Measurements from ENCODE around the gene GLIS1. TPM values are rescaled to one million over a fixed set of nuclear protein-coding genes. Genes with fewer than 3 reads are reported as not detected.

The GLIS1 gene
- total RNA-seq, 1 donor from 2014 or later = not detected

- no peak overlapping the region for H3K27ac Mint-ChIP-seq
- DNase-seq = no peak
- CTCF ChIA-PET = no interaction called here
- no peaks in the 10 kb centered on the region for H3K4me1 Mint-ChIP-seq
- H3K4me3 Mint-ChIP-seq = no peak overlapping the region
- no peaks in the 10 kb centered on the region for H3K36me3 Mint-ChIP-seq (ENCODE audit: low read depth)
- no peak for TF ChIP-seq CTCF (IDR thresholded peaks at IDR 0.05)
- no peak for ATAC-seq (ENCODE audit: low read depth)
- peaks cover 3% of the 10 kb centered on the region for H3K9me3 Mint-ChIP-seq
- POLR2A ChIA-PET = no interaction called here
- peaks cover 14% of the 10 kb centered on the region for H3K27me3 Mint-ChIP-seq
- intact Hi-C loops (cut with micrococcal nuclease) = no loop called here
These were observed 36.6 kb downstream of the GLIS1 start for GRCh38 chr1:53702341-53702740.

- H3K27ac Mint-ChIP-seq = no peak overlapping the region
- no peaks in the 10 kb centered on the region for H3K4me1 Mint-ChIP-seq
- TF ChIP-seq CTCF (IDR thresholded peaks at IDR 0.05) = no peak
- DNase-seq = no peak
- ATAC-seq (ENCODE audit: low read depth) = no peak
- peaks cover 14% of the 10 kb centered on the region for H3K27me3 Mint-ChIP-seq
- intact Hi-C loops (cut with micrococcal nuclease) = no loop called here
- CTCF ChIA-PET = no interaction called here
- H3K36me3 Mint-ChIP-seq (ENCODE audit: low read depth) = no peaks in the 10 kb centered on the region
- no peak overlapping the region for H3K4me3 Mint-ChIP-seq
- H3K9me3 Mint-ChIP-seq = peaks cover 3% of the 10 kb centered on the region
- POLR2A ChIA-PET = no interaction called here
These were observed 38.2 kb downstream of the GLIS1 start for GRCh38 chr1:53700776-53701175.

- Mint-ChIP-seq H3K36me3 (ENCODE audit: low read depth) (no peaks in the 10 kb centered on the region), H3K27ac (no peak overlapping the region), H3K9me3 (peaks cover 3% of the 10 kb centered on the region), H3K27me3 (peaks cover 14% of the 10 kb centered on the region), H3K4me1 (no peaks in the 10 kb centered on the region), H3K4me3 (no peak overlapping the region)
- intact Hi-C loops (cut with micrococcal nuclease) = no loop called here
- CTCF ChIA-PET = no interaction called here
- DNase-seq = no peak
- no peak for TF ChIP-seq CTCF (IDR thresholded peaks at IDR 0.05)
- ATAC-seq (ENCODE audit: low read depth) = no peak
- POLR2A ChIA-PET = no interaction called here
These were observed 39.0 kb downstream of the GLIS1 start for GRCh38 chr1:53699981-53700380.

GRCh38 chr1:53698384-53698980 lies 40.5 kb downstream of the GLIS1 start:
- POLR2A ChIA-PET = no interaction called here
- ATAC-seq (ENCODE audit: low read depth) (no peak), DNase-seq (no peak)
- no peak overlapping the region for H3K4me3 Mint-ChIP-seq
- CTCF ChIA-PET = no interaction called here
- H3K27ac Mint-ChIP-seq = no peak overlapping the region
- H3K4me1 Mint-ChIP-seq = no peaks in the 10 kb centered on the region
- H3K27me3 Mint-ChIP-seq = peaks cover 14% of the 10 kb centered on the region
- no peak for TF ChIP-seq CTCF (IDR thresholded peaks at IDR 0.05)
- H3K9me3 Mint-ChIP-seq = peaks cover 3% of the 10 kb centered on the region
- no peaks in the 10 kb centered on the region for H3K36me3 Mint-ChIP-seq (ENCODE audit: low read depth)
- intact Hi-C loops (cut with micrococcal nuclease) = no loop called here

GRCh38 chr1:53697721-53698383 lies 41.1 kb downstream of the GLIS1 start:
- peaks cover 14% of the 10 kb centered on the region for H3K27me3 Mint-ChIP-seq
- TF ChIP-seq CTCF (IDR thresholded peaks at IDR 0.05) = no peak
- ATAC-seq (ENCODE audit: low read depth) (no peak), DNase-seq (no peak)
- no peak overlapping the region for H3K4me3 Mint-ChIP-seq
- intact Hi-C loops (cut with micrococcal nuclease) = no loop called here
- peaks cover 3% of the 10 kb centered on the region for H3K9me3 Mint-ChIP-seq
- H3K36me3 Mint-ChIP-seq (ENCODE audit: low read depth) = no peaks in the 10 kb centered on the region
- CTCF ChIA-PET = no interaction called here
- no peaks in the 10 kb centered on the region for H3K4me1 Mint-ChIP-seq
- H3K27ac Mint-ChIP-seq = no peak overlapping the region
- POLR2A ChIA-PET = no interaction called here
